HCT116 (cell line): Measurements from ENCODE around the gene SIRPB2. TPM values are rescaled to one million over a fixed set of nuclear protein-coding genes. Genes with fewer than 3 reads are reported as not detected.

ENCODE experiments used
- ATAC-seq: fragments of 200-7000 bp; cut with Tn5 transposase; 2 replicates; pipeline ENCODE4 v1.9.1; 2020; ENCODE audit warnings: mild to moderate bottlenecking, moderate library complexity
- BruUV-seq: library from RNA; stranded (reverse); fragments of 400-500 nt; replicated peaks from 2 replicates; lab custom pipeline; 2021; lab: Mats Ljungman, UMichigan
- CTCF ChIA-PET: fragments of 300-600 bp; sonication (Branson Sonifier 250); formaldehyde crosslinking; loops from one replicate; lab custom pipeline; 2021; ENCODE audit warnings: antibody characterized with exemption; lab: Charles Lee
- POLR2A ChIA-PET: fragments of 300-600, 350-600 bp; sonication (Branson Sonifier 250); formaldehyde crosslinking; loops from one replicate; lab custom pipeline; 2021; ENCODE audit warnings: antibody characterized with exemption; lab: Charles Lee
- RAD21 ChIA-PET, 2 experiments: fragments of 300-600 bp; sonication (Branson Sonifier 250); formaldehyde crosslinking; loops; one replicate each; lab custom pipeline; 2023; ENCODE audit warnings: low total read pairs in 2 of 2; ENCODE audit not compliant: uncharacterized antibody in 2 of 2, unreplicated experiment in 2 of 2, low non-redundant PET in 1 of 2; lab: Charles Lee
- DNase-seq: peaks from one replicate; pipeline ENCODE4 v3.0.0-alpha.2; 2010; ENCODE audit warnings: low read depth, low spot score
- H2AFZ ChIP-seq: fragments of 200-600 bp; shearing (Covaris generic), sonication (generic); 2 replicates; pipeline ENCODE4 v1.6.1; 2017; ENCODE audit warnings: low read depth, mixed run types, mixed read lengths, antibody characterized with exemption, low read length; ENCODE audit not compliant: poor library complexity, severe bottlenecking
- H3K27ac ChIP-seq: 2 replicates; pipeline ENCODE4 v1.5.1; 2012; ENCODE audit warnings: low read depth, low read length
- H3K27me3 ChIP-seq: fragments of 200-600 bp; sonication (generic); 2 replicates; pipeline ENCODE4 v1.6.1; 2016; ENCODE audit warnings: mixed run types, low read length, mixed read lengths; ENCODE audit not compliant: insufficient read depth
- H3K36me3 ChIP-seq, 2 experiments: fragments of 200-500 bp in 1 of 2; fragments of 200-600 bp in 1 of 2; sonication (Bioruptor generic) in 1 of 2; sonication (generic) in 1 of 2; 2 replicates each; pipeline versions ENCODE4 v1.5.1 to v1.6.1; 2014 to 2016; ENCODE audit warnings: low read length in 2 of 2, inconsistent platforms in 1 of 2, mixed read lengths in 1 of 2, mixed run types in 1 of 2; ENCODE audit not compliant: insufficient read depth in 2 of 2, control insufficient read depth in 1 of 2
- H3K4me1 ChIP-seq, 2 experiments: fragments of 200-600 bp in 1 of 2; sonication (generic) in 1 of 2; 2 replicates each; pipeline versions ENCODE4 v1.5.1 to v1.6.1; 2012 to 2017; ENCODE audit warnings: low read length in 2 of 2, inconsistent platforms in 1 of 2, mild to moderate bottlenecking in 1 of 2, mixed read lengths in 1 of 2, mixed run types in 1 of 2, moderate library complexity in 1 of 2; ENCODE audit not compliant: insufficient read depth in 2 of 2, control insufficient read depth in 1 of 2
- H3K4me2 ChIP-seq: fragments of 200-600 bp; sonication (generic); 2 replicates; pipeline ENCODE4 v1.6.1; 2017; ENCODE audit warnings: mixed run types, low read length, mixed read lengths
- H3K4me3 ChIP-seq, 2 experiments: fragments of 200-600 bp in 1 of 2; sonication (generic) in 1 of 2; replicated peaks in 1 of 2; 2 replicates each; pipeline ENCODE4 v1.5.1; 2011 to 2016; ENCODE audit warnings: low read length in 2 of 2, control low read depth in 1 of 2, low read depth in 1 of 2, mild to moderate bottlenecking in 1 of 2, mixed read lengths in 1 of 2, mixed run types in 1 of 2
- H3K79me2 ChIP-seq: fragments of 200-600 bp; sonication (generic); 2 replicates; pipeline ENCODE4 v1.6.1; 2017; ENCODE audit warnings: mild to moderate bottlenecking, mixed run types, low read length, moderate library complexity, mixed read lengths; ENCODE audit not compliant: insufficient read depth
- H3K9ac ChIP-seq: fragments of 200-600 bp; sonication (generic); 2 replicates; pipeline ENCODE4 v1.6.1; 2016; ENCODE audit warnings: low read length, mixed read lengths
- H3K9me2 ChIP-seq: fragments of 200-600 bp; sonication (generic), shearing (Covaris generic); 2 replicates; pipeline ENCODE4 v1.6.1; 2017; ENCODE audit warnings: mixed run types, mild to moderate bottlenecking, moderate library complexity; ENCODE audit not compliant: insufficient read depth
- H3K9me3 ChIP-seq, 2 experiments: fragments of 200-500 bp in 1 of 2; fragments of 200-600 bp in 1 of 2; sonication (Bioruptor generic) in 1 of 2; sonication (generic) in 1 of 2; 2 replicates each; pipeline ENCODE4 v1.6.1; 2014 to 2017; ENCODE audit warnings: low read length in 2 of 2, mixed read lengths in 2 of 2, inconsistent platforms in 1 of 2, low read depth in 1 of 2, mild to moderate bottlenecking in 1 of 2, mixed run types in 1 of 2, moderate library complexity in 1 of 2; ENCODE audit not compliant: control insufficient read depth in 1 of 2, insufficient read depth in 1 of 2
- H4K20me1 ChIP-seq: fragments of 200-600 bp; sonication (generic), shearing (Covaris generic); 2 replicates; pipeline ENCODE4 v1.6.1; 2017; ENCODE audit warnings: mixed run types, mild to moderate bottlenecking, moderate library complexity; ENCODE audit not compliant: insufficient read depth
- CEBPB ChIP-seq: IDR thresholded peaks from 2 replicates; pipeline ENCODE4 v1.6.1; 2012; ENCODE audit warnings: low read depth
- EZH2 ChIP-seq: fragments of 200-600 bp; sonication (generic); IDR thresholded peaks from 2 replicates; pipeline ENCODE4 v1.6.1; 2017; ENCODE audit warnings: antibody characterized with exemption, mixed run types
- JUND ChIP-seq: IDR thresholded peaks from 2 replicates; pipeline ENCODE4 v1.6.1; 2012
- POLR2A ChIP-seq: IDR thresholded peaks from 2 replicates; pipeline ENCODE4 v1.7.0; 2011; ENCODE audit warnings: borderline replicate concordance; ENCODE audit not compliant: insufficient read depth, insufficient read length; ENCODE audit errors: extremely low read depth
- POLR2AphosphoS5 ChIP-seq: IDR thresholded peaks from 2 replicates; pipeline ENCODE4 v1.6.1; 2011; ENCODE audit warnings: mild to moderate bottlenecking, low read depth, low read length, moderate library complexity
- RAD21 ChIP-seq: IDR thresholded peaks from 2 replicates; pipeline ENCODE4 v1.6.1; 2012; ENCODE audit warnings: low read depth, mild to moderate bottlenecking
- SP1 ChIP-seq: IDR thresholded peaks from 2 replicates; pipeline ENCODE4 v1.6.1; 2012; ENCODE audit warnings: low read depth
- SRF ChIP-seq: IDR thresholded peaks from 2 replicates; pipeline ENCODE4 v1.6.1; 2012; ENCODE audit warnings: low read depth
- TCF7L2 ChIP-seq: IDR thresholded peaks from 2 replicates; pipeline ENCODE4 v1.7.0; 2011; ENCODE audit warnings: borderline replicate concordance, inconsistent platforms; ENCODE audit not compliant: insufficient read depth, insufficient read length; ENCODE audit errors: extremely low read depth
- ZBTB33 ChIP-seq: IDR thresholded peaks from 2 replicates; pipeline ENCODE4 v1.6.1; 2011; ENCODE audit warnings: mild to moderate bottlenecking, low read length, moderate library complexity; ENCODE audit not compliant: insufficient replicate concordance; ENCODE audit errors: extremely low read depth
- intact Hi-C: fragments of 100-400 bp; cut with micrococcal nuclease; formaldehyde crosslinking; loops from 2 replicates; pipeline ENCODE4 v1.10.0; 2022
- total RNA-seq: library from RNA; stranded (reverse); gene quantifications from one replicate; pipeline ENCODE4 v1.2.1, GENCODE V29; 2021; ENCODE audit not compliant: unreplicated experiment

SIRPB2 gene
- total RNA-seq, 1 experiment from 2014 or later = not detected

DNA sequence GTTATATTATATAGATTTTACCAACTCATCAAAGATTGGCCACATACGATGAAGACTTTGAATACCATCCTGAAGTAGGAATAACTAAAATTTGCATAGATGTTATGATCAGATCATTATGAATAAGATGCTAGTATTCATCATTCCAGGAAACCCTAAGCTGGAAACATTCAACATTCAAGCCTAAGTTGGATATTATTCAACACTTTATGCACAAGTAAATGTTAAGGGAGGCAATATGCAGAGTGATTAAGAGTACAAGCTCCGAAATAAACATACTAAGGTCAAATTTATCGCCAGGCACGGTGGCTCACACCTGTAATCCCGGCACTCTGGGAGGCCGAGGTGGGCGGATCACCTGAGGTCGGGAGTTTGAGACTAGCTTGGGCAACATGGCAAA is 55.0 kb downstream of the SIRPB2 start:
- no peak for ATAC-seq
- POLR2A ChIA-PET = no interaction called here
- no peak for TF ChIP-seq POLR2A
- no peak for TF ChIP-seq POLR2AphosphoS5
- no peak for TF ChIP-seq SRF
- TF ChIP-seq ZBTB33 = no peak
- no peak for TF ChIP-seq TCF7L2
- TF ChIP-seq EZH2 = no peak
- no peak for TF ChIP-seq JUND
- TF ChIP-seq RAD21 = no peak
- no peak for TF ChIP-seq SP1
- no peak for TF ChIP-seq CEBPB
- TF ChIP-seq, all 23 proteins: peak for 0

More for the DNA sequence above, 55.0 kb downstream of the SIRPB2 start:
- H3K27me3 ChIP-seq = no peaks in the 10 kb centered on the region
- no peak for DNase-seq
- RAD21 ChIA-PET = interaction anchor here in 1 of 2 experiments (1.0 kb wide), 1 partner anchor 122 kb away, joined by 3 read pairs; no protein-coding TSS in a partner anchor
- BruUV-seq = no TSS peak
- no peaks in the 10 kb centered on the region for H3K9me3 ChIP-seq
- no peak overlapping the region for H3K27ac ChIP-seq
- CTCF ChIA-PET = interaction anchor here (1.5 to 3.9 kb wide), 5 partner anchors 9 to 39 kb away, joined by 3 to 12 read pairs (median 9); partner anchors contain the start of gene NSFL1C
- no peak overlapping the region for H3K4me3 ChIP-seq
- H4K20me1 ChIP-seq = no peaks in the 10 kb centered on the region
- intact Hi-C loops = no loop called here
- no peaks in the 10 kb centered on the region for H3K36me3 ChIP-seq
- no peaks in the 10 kb centered on the region for H3K79me2 ChIP-seq
- H3K9ac ChIP-seq = no peak overlapping the region
- H3K4me2 ChIP-seq = no peak overlapping the region
- no peaks in the 10 kb centered on the region for H3K9me2 ChIP-seq
- no peak overlapping the region for H2AFZ ChIP-seq
- no peaks in the 10 kb centered on the region for H3K4me1 ChIP-seq
